GM18517 (cell line): ENCODE data around the gene CBR3.

Experiments
- ATAC-seq: cut with Tn5 transposase; IDR thresholded peaks from one replicate; pipeline ENCODE4 v1.9.1; 2021; ENCODE audit warnings: mild to moderate bottlenecking, moderate library complexity; ENCODE audit not compliant: unreplicated experiment

Gene CBR3

DNA sequence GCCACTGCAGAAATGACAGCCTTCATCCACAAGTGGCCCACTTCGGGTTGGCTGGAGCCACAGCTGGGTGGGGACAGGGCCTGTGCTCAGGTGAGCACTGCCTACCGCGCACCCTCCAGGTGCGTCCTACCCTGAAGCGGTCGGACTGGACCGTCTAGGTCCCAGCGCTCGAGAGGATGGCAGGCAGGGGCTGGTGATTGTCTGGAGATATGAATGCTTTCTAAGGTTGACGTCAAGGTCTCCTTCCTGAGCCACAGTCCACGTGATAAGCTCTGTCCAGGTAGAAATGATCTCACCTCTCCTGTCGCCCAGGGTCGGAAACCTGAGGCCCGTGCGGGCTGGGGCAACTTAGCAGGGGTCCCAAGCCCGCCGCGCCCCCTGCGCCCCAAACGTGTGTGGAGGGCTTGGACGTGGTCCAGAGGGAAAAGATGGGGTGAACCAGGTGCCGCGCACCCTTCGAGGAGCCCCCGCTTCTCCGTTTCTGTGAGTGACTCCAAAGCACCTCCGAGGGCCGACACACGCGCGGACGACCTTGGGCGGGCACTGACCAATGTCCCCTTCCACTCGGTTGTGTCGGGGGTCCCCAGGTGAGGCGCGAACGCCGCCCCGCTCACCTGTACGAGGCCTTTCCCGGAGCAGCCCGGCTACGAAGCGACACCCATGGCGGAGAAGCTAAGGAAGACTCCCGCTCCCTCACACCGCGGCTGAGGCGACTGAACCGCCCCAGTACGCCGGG is 20.9 kb downstream of the CBR3 start:
- no peak for ATAC-seq

DNA sequence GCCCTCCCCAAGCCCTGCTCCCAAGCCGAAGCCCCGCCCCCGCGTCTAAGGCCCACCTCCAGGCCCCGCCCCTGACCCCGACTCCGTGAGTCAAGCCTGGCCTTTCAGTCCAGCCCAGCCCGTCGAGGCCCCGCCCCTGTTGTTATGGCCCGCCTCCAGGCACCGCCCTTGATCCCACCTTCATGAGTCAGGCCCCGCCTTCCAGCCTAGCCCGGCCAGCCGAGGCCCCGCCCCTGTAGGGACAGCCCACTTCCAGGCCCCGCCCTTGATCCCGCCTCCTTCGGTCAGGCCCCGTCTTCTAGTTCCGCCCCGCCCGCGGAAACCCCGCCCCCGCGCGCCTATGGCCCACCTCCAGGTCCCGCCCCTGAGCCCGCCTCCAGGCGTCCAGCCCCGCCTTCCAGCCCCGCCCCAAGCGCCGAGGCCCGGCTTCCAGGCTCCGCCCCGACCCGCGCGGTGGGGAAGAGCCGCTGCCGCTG is 21.5 kb downstream of the CBR3 start:
- ATAC-seq = peak; percentile 82

GRCh38 chr21:36156815-36157670 is 22.2 kb downstream of the CBR3 start, which contains the start of gene DOP1B:
Gene DOP1B (plus strand): TSS chr21:36156824. CDS start chr21:36164734, 7,910 bp downstream.
- peak; percentile 40 for ATAC-seq

GRCh38 chr21:36159356-36159921 is 24.6 kb downstream of the CBR3 start:
- no peak for ATAC-seq

- no peak for ATAC-seq
Observed at GRCh38 chr21:36160850-36161178, 25.9 kb downstream of the CBR3 start.

DNA sequence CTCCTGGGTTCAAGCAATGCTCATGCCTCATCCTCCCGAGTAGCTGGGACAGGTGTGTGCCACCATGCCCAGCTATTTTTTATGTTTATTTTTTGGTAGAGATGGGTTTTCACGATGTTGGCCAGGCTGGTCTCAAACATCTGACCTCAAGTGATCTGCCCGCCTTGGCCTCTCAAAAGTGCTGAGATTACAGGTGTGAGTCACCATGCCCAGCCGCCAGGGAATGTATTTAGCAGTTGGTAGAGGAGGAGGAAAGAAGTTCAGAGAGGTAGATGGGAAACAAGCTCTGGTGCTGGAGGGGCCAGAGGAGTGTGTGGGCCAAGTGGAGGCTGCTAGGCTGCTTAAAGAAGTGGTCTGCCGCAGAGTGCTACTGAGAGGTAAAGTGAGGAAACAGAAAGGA is 27.8 kb downstream of the CBR3 start:
- ATAC-seq = no peak

DNA sequence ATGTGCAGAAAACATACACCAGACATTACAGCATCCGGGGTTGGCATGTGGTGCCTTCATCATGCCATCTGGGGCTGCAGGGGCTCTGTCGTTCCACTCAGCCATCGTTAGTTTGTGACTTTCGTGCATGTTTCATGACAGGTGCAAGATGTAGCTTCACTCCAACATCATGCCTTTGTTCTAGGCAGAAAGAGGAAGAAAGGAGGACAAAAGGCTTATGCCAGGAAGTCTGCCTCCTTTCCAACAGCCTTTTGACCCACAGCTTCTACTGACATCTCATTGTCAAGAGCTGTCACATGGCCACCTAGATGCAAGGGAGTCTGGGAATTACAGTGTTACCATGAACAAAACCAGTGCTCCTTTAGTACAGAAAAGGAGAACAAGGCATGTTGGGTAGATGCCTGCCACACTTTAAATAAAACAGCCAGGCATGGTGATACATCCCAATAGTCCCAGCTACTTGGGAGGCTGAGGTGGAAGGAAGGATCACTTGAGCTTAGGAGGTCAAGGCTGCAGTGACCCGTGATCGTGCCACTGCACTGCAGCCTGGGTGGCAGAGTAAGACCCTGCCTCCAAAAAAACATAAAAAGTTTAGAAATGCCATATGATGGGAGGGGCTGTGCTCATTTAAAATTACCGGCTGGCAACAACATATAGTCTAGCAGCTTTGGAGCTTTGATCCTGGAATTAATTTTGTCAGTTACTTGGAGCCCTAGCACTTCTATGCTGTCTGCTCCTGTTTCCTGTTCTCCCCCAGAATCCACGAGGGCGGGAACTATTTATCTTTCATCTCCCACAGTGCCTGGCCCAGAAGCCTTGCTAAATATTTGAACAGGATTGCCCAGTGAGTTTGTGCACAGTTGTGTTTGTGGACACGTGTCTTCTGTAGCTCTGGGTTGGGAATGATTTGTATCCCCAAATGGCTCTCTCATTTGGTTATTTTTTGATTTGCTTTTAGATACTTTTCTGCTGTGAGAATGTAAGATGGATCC is 29.2 kb downstream of the CBR3 start:
- no peak for ATAC-seq

DNA sequence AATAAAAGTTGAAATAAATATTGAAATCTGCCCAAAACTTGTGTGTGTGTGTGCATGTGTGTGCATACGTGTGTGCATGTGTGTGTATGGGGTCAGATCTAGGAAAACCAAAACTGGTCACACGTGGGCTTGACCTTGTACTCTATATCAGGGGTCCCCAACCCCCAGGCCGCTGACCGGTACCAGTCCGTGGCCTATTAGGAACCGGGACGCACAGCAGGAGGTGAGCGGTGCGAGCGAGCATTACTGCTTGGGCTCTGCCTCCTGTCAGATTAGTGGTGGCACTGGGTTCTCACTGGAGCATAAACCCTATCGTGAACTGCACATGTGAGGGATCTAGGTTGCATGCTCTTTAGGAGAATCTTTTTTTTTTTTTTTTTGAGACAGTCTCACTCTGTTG is 30.5 kb downstream of the CBR3 start:
- no peak for ATAC-seq

GRCh38 chr21:36166705-36167104 is 31.8 kb downstream of the CBR3 start:
- ATAC-seq = no peak

- no peak for ATAC-seq
Observed at GRCh38 chr21:36167541-36167940, 32.7 kb downstream of the CBR3 start.

- no peak for ATAC-seq
Observed at GRCh38 chr21:36169470-36170128, 34.7 kb downstream of the CBR3 start.

DNA sequence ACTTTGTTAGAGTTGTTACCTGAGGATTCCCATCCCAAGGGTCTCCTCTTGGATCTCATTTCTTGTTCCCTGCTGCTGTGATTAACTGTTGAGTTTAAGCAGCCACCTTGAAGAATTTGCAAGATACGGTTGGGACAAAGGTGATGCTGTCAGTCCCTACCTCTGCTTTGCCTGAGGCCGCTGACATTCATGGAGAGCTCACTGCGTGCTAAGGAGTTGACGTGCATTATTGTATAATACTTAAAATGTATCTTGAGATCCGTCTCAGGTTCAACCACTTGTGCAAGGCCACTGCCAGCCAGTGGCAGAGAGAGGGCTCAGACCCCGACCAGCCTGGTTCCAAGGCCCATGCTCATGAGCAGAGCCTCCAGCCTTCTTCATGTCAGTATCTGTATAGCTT is 35.9 kb downstream of the CBR3 start:
- no peak for ATAC-seq

- no peak for ATAC-seq
Observed at GRCh38 chr21:36171336-36171735, 36.5 kb downstream of the CBR3 start.

DNA sequence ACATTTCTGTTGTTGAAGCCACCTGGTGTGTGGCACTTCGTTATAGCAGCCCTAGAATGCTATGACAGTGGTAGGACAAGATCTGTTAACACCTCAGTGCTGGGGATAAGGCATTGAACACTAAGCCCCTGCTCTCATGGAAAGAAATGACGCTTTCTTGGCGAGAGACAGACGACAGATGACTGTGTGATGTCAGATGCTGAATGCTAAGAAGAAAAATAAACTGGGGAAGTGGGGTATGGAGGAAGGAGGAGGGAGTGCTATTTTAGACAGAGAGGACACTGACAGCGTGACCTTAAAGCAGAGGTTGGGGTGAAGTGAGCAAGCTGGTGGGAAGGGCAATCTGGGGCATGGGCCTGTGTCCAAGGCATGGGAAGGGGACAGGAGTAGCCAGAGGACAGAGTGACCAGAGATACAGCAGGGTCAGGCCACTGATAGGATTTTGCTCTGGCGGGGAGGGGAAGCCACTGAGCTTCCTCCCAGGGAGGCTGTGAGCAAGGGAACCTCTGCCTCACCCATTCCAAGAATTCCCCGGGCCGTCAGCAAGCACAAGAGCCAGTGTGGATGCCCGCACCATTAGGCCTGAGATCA is 37.0 kb downstream of the CBR3 start:
- ATAC-seq = no peak

GRCh38 chr21:36174780-36175179 is 39.9 kb downstream of the CBR3 start:
- no peak for ATAC-seq

- ATAC-seq = no peak
Observed at GRCh38 chr21:36175771-36176565, 41.1 kb downstream of the CBR3 start.

DNA sequence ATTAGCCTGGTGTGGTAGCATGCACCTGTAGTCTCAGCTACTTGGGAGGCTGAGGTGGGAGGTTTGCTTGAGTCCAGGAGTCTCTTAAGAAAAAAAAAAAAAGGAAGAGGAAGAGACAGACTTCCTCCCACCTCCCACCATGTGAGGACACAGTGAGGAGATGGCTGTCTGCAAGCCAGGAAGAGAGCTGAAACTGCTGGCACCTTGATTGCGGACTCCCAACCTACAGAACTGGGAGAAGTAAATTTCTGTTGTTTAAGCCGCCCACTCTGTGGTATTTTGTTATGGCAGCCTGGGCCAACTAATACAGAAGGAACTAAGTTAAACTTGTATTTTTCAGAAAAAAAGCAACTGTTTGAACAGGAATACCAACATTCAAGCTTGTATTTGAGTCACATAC is 43.5 kb downstream of the CBR3 start:
- ATAC-seq = no peak

DNA sequence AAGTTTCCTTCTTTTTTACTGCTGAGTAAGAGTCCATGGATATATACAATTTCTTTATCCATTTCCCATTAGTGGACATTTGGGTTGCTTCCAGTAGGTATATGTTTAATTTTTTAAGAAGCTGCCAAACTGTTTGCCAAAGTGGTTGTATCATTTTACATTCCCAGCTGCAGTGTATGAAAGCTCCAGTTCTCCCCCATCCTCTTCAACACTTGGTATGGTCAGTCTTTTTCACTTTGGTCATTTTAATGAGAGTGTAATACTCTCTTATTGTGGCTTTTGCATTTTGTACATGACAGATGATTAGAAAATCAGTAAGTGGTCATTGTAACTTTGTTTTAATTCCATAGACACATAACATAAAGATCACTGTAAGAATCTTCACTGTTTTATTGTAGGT is 44.3 kb downstream of the CBR3 start:
- no peak for ATAC-seq

- no peak for ATAC-seq
Observed at GRCh38 chr21:36180963-36181362, 46.1 kb downstream of the CBR3 start.
